GM04504 (cell line): ENCODE data around the gene JPH4.

Experiments
- DNase-seq: peaks from one replicate; pipeline ENCODE4 v3.0.0-alpha.2; 2012; ENCODE audit warnings: low read depth

JPH4 gene

GRCh38 chr14:23562822-23563472 lies 15.6 kb downstream of the JPH4 start:
- DNase-seq = no peak

DNA sequence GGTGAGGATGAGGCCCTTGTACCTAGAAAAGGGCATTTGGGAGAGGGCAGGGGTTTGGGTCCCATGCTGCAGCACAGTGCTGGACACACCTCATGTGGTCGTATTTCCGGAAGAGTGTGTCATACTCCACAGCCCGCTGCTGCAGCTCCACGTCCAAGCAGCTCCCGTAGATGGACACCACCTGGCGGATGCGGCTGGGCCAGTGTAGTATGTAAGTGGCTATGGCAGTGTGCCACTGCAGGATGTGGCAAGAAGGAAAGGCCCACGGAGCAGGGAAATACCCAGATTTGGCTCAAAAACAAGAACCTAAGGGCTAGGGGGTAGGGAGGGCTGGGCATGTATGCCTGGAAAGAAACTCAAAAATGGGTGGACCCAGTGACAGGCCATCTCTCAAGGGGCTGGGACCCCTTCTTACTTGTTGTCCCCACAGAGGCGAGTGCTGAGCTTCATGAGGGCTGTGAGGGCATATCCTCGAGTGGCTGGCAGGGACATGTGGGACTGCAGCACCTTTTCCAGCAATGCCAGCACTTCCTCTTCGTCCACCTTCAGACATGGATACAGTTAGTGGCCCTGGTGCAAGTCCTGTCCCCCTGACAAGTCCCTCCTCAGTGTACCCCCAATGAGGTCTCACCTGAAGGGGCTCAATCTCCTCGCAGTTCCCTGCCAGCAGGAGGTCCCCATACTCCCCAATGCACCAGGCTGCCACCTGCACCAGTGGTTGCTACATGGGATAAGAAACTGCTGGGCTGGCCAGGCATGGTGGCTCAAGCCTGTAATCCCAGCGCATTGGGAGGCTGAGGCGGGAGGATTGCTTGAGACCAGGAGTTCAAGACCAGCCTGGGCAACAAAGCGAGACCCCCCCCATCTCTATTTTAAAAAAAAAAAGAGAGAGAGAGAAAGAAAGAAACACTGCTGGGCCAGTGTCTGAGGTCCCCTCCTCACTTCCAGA lies 16.4 kb downstream of the JPH4 start:
- DNase-seq = no peak

GRCh38 chr14:23561259-23561658 lies 17.3 kb downstream of the JPH4 start:
- no peak for DNase-seq

- DNase-seq = no peak
These were observed 18.6 kb downstream of the JPH4 start for GRCh38 chr14:23559926-23560520.

DNA sequence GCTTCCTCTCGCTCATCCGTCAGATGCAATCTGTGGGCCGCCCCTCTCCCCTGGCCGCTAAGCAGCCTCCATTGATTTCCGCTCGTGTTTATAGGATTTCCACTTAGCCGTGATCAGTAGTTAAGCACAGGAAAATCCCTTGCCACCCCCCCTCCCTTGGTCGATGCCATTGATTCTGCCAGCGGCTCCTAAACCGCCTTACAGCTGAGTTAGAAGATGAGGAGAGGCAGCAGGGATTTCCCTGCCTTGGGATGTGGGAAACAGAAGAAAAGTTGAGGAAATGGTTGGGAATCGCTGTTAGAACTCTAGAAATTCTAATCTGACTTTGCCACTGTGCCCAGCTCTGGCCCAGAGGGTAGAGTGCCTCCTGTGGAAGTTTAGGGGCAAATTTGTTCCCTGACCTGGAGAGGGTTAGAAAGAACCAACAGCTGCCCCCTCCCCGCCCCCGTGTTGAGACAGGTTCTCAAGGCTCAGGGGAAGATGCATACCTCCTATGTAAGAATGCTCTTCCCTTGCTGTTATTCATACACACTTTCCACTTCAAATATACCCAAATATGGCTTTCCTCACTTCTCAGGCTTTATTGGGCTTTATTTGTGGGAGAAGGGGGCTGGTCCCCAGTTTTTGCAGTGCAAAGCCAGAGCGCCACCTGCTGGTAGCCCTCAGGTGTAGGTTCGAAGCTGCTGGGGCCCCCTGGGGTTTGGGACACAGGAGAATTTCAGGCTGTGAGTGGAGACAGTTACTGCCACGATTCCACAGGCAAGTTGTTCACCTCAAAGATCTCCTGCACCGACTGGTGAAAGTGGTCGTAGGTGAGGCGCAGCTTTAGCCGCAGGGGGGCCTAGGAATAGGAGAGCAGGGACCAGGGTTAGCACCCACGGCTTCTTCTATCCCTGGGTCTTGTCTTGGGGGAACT lies 19.3 kb downstream of the JPH4 start:
- no peak for DNase-seq

- DNase-seq = no peak
These were observed 20.1 kb downstream of the JPH4 start for GRCh38 chr14:23558346-23559009.

DNA sequence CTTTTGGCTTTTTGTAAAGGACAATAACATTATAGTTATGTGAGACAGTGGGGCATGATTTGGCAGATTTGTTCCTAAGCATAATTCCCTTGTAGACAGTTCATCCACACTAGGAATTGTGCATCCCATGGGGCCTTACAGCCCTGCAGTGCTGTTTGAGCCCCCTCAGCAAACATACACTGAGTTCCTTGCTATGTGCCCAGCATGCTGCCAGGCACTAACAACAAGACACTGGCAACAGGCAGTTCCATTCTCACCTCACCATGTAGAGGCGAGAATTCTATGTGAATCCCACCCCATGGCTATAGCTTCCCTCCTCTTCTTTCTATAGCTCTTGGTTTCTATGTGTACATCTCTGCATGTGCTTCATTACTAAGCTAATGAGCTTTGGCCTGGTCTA lies 20.6 kb downstream of the JPH4 start:
- DNase-seq = no peak

GRCh38 chr14:23557521-23557920 lies 21.1 kb downstream of the JPH4 start:
- no peak for DNase-seq

DNA sequence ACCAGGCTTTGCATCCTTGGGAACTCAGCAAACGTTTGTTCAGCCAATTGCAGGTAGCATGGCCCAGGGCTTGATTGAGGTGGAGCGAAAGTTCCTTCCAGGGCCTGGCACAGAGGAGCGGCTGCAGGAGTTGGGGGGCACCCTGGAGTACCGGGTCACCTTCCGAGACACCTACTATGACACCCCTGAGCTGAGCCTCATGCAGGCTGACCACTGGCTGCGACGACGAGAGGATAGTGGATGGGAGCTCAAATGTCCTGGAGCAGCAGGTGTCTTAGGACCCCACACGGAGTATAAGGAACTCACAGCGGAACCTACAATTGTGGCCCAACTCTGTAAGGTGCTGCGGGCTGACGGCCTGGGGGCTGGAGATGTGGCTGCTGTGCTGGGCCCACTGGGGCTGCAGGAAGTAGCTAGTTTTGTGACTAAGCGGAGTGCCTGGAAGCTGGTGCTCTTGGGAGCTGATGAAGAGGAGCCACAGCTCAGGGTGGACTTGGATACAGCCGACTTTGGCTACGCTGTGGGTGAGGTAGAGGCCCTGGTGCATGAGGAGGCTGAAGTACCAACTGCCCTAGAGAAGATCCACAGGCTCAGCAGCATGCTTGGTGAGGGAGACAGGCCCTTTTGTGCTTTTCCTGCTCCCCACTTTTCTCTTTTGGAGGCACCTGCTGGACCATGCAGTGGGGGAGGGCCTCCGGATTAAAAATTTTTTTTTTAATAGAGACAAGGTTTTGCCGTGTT lies 21.7 kb downstream of the JPH4 start:
- no peak for DNase-seq

DNA sequence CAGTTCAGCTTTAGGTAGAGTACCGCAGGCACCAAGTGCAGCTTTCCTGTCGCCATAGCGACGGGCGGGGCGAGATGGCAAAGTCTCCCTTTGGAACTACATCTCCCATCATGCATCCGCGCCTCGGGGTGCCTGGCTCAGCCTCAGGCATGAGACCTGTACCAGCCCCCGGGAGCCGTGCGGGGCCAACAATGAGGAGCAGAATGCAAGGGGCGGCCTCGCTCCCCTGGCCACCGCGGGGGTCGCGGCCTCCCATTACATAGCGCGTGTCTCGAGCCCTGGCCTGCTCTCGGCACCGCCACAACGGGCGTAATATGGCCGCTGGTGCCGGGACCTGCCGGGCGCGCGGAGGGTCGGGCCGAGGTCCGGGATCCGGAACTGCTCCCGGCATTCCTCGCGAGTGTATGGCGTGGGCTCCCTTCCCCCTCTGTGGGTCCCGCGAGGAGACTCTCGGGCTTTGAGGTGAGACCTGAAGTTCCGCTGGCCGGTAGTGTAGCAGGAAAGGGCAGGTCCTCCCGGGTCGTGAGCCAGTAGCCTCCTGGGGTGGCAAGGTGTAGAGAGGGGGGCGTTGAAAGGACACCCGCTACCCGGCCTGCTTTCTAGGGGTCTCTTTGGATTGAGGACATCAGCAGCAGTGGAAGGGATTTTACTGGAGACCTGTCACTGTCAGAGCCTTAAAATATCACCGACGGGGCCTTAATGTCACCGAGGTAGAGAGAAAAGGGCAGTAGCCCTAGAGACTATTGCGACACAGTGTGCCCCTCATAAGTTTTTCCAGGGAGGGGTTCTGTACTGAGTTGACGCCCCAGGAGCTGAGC lies 22.5 kb downstream of the JPH4 start, which contains the start of gene THTPA:
THTPA (plus strand) TSS at position 390 of the 818 bp plus-strand sequence. CDS start 487 bp downstream, outside the sequence.
- peak; percentile 81 for DNase-seq

DNA sequence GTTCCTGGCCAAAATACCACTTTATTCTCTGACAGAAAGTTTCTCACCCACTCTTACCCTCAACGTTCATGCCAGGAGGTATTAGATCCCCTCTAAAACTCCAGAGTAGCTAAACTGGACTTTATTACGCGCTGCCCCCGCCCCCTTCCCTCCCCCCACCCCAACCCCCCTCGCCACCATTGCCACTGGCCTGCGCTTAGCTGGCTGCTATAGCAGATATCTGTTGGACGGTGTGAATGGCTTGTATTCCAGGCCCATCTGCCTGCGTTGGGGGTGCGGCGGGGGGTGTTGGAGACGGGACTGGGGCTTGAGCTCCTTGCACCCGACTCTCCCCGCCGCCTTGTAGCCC lies 23.1 kb downstream of the JPH4 start:
- DNase-seq = no peak

DNA sequence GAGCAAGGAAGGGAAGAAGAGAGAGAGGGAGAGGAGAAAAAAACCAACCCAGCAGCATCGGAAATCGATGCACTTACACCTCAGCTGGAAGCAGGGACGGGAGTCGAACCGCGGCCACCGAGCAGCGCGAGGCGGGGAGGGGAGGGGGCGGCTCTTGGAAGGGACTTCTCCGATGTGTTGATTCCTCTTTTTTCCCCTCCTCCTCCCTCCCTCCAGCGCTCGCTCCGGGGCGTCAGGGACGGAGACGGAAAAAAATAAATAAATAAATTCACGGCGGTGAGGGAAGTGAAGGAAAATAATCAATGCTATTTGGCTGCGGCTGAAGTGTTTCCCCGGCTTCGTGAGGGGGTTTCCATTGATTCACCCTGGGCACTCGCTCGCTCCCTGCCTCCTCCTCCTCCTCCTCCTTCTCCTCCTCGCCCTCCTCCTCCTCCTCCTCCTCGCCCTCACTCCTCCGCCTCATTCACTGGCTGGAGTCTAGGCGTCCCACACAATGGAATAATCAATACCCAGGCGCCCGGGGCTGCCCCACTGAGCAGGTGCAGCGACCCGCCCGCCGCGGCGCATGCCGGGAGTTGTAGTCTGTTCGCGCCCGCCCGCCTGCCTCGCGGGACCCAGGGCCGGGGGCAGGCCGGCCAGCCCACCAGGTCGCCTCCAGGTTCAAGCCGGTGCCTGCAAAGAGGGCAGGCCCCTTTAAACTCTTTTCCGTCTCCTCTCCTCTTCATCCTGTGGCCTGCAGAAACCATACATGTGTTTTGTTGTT lies 27.1 kb downstream of the JPH4 start, which contains the start of gene ZFHX2:
ZFHX2 (minus strand) TSS at position 500 of the 763 bp plus-strand sequence. CDS start 16,440 bp downstream, outside the sequence.
- DNase-seq = no peak

DNA sequence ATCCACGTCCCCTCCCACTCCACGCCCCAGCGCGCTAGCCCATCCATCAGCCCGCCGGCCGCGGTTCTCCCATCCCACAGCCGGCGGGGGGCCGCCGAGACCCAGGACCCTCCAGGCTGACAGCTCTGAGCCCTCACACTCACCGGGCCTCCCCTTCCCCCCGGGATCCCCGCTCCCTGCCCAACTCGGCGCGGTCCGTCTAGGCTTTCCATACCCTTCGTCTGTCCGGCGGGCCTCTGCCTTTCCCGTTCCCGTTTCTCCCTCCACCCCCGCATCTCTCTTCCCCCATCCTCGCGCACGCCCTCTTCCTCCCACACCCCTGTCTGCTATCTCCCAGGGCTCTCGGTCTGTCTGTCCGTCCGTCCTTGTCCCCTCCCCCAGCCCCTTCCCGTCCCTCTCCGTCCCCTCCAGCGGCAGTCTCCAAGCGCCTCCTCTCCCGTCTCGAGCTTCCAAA lies 27.8 kb downstream of the JPH4 start:
- no peak for DNase-seq

DNA sequence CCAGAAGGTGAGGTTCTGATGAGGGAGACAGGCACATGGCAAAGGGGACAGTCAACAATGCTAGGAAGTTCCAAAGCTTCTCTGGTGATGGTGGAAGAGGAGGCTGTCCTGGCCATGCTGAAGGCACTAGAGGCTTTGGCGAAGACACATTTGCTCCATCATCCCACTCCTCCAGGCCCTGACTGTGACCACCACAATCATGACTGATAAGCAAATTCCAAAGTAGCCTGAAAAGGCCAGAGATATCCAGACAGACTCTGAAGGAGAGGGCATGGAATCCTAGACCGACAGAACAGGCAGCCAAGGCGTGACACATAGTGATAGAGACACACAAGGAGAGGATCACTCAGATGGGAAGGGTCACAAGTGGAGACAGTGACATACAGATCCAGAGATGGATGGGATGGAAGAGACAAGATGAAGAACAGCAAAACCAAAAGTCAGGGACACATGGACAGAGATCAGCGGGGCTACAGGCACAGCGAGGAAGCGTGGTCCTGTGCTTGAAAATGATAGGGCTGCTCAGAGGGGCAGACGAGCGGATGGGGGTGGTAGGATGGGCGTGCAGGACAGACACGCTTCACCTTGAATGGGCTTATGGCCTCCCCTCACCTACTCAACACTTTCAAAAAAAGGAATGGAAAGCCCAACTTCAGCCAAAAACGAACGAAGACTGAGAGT lies 28.3 kb downstream of the JPH4 start:
- no peak for DNase-seq

GRCh38 chr14:23548351-23549318 lies 30.0 kb downstream of the JPH4 start:
- DNase-seq = no peak

DNA sequence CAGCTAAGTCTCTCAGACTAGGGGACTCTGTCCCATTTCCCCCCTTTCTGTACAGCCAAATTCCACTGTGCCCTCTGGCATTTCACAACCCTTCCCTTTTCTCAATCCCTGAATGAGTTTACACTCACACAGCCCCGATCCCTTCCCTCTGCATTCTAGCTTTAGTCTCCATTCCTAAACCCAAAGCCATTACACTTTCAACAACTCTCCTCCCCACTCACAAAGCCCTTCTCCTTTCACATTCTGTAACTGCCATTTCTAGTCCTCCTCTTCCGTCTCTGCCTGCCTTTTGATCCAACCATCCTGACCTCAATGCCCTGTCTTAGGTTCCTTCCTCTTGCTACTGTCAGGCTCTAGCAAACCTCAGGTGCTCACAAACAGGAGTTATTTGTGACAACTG lies 30.7 kb downstream of the JPH4 start:
- DNase-seq = no peak
